Measurements from ENCODE around the gene MAP4K3. TPM values are rescaled to one million over a fixed set of nuclear protein-coding genes. Genes with fewer than 3 reads are reported as not detected.
A peak's percentile ranks its signal among the peaks of the same experiment; 100 is the strongest.

The MAP4K3 gene
- total and polyA plus RNA-seq, 8 donors = 8.2 to 23.1 (median 16.3) TPM

DNA sequence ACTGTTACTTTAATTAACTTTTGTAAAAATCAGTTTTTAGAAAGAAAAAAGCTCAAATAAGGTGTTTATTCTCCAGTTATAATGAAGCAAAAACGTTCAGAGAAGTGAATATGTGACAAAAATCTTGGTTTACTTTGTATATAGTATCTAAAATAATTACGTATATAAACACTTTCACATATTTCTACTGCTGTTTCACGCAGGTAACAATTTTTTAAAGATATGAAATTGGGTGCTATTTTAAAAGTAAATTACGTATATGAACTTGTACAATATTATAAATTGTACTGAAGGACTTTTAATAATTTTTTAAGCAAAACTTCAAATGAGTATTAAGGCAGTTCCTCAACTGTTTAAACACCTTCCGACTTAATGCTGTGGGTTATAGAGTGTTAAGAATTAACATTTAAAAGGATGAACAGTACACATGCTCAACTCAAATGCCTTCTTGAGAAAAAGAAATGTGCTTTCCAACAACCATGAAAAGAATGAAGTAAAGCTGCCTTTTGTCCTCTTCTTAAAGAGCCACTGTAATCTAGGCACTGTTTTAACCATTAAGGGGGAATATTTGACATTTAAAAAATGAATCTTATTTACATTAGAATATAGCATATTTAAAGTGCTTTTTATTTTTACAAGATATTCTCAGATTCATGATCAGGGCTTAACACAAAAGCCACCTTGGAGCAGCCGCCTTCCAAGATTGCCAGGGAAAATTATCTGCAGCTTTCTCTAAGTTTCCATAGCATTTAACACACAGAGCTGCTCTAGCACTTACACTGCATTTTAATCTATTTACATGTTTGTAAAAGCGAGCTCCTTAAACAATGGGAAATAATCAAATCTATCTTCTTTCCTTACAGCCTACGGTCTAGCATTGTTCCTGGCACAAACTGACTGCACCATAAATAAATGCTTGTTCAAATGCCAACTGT is 136.8 kb downstream of the MAP4K3 start:
- DNase-seq (no peak), FAIRE-seq (peak; percentile 70), ATAC-seq (no peak)
- Histone ChIP-seq H3K36me3 (no peaks in the 10 kb centered on the region), H3K4me3 (no peak overlapping the region), H3K27ac (no peak overlapping the region), H3K4me1 (no peaks in the 10 kb centered on the region), H3K27me3 (no peaks in the 10 kb centered on the region), H3K9me3 (no peaks in the 10 kb centered on the region)
- 79% methylated on average over 8 of the region's 8 CpGs for WGBS, 2 donors
- TF ChIP-seq, protein P1, sequence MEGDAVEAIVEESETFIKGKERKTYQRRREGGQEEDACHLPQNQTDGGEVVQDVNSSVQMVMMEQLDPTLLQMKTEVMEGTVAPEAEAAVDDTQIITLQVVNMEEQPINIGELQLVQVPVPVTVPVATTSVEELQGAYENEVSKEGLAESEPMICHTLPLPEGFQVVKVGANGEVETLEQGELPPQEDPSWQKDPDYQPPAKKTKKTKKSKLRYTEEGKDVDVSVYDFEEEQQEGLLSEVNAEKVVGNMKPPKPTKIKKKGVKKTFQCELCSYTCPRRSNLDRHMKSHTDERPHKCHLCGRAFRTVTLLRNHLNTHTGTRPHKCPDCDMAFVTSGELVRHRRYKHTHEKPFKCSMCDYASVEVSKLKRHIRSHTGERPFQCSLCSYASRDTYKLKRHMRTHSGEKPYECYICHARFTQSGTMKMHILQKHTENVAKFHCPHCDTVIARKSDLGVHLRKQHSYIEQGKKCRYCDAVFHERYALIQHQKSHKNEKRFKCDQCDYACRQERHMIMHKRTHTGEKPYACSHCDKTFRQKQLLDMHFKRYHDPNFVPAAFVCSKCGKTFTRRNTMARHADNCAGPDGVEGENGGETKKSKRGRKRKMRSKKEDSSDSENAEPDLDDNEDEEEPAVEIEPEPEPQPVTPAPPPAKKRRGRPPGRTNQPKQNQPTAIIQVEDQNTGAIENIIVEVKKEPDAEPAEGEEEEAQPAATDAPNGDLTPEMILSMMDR (IDR thresholded peaks at IDR 0.05) = no peak
- intact Hi-C loops (cut with DNase I) = no loop called here

DNA sequence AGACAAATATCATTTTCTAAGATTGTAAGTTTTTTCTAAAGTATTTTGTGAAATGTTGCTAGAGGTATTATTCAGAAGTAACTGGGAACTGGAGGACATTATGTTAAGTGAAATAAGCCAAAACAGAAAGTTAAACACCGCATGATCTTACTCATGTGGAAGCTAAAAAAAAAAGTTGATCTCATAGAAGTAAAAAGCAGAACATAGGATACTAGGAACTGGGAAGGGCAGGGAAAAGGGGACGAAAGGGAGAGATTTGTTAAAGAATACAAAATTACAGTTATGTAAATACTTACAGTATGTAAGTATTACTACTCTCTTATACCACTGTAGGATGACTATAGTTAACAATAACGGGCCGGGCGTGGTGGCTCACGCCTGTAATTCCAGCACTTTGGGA is 146.7 kb downstream of the MAP4K3 start:
- no peak overlapping the region for H3K27ac ChIP-seq
- ATAC-seq (no peak), FAIRE-seq (no peak), DNase-seq (no peak)
- intact Hi-C loops (cut with DNase I) = no loop called here
- WGBS, 2 donors = 96 to 97% methylated on average over 6 of the region's 6 CpGs
- no peaks in the 10 kb centered on the region for H3K27me3 ChIP-seq
- H3K4me1 ChIP-seq = no peaks in the 10 kb centered on the region
- H3K36me3 ChIP-seq = peaks cover 0 to 22% (median 0%) of the 10 kb centered on the region in 3 donors
- H3K9me3 ChIP-seq = no peaks in the 10 kb centered on the region
- TF ChIP-seq, protein P1 (IDR thresholded peaks at IDR 0.05) = no peak
- H3K4me3 ChIP-seq = no peak overlapping the region

DNA sequence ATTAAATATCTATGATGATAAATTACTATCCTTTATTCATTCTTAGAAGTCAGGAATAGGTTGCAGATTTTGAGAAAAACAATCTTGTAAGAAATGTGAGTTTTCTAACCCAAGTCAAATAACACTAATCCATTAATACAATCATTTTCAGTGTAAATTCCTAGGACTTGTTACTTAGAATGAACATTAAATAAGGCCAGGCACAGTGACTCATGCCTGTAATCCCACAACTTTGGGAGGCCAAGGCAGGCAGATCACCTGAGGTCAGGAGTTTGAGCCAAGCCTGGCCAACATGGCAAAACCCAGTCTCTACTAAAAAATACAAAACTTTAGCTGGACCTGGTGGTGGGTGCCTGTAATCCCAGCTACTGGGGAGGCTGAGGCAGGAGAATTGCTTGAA is 147.5 kb downstream of the MAP4K3 start:
- Histone ChIP-seq H3K27me3 (no peaks in the 10 kb centered on the region), H3K9me3 (no peaks in the 10 kb centered on the region), H3K27ac (no peak overlapping the region), H3K4me3 (no peak overlapping the region), H3K36me3 (peaks cover 0 to 22% (median 0%) of the 10 kb centered on the region in 3 donors), H3K4me1 (no peaks in the 10 kb centered on the region)
- TF ChIP-seq, protein P1 (IDR thresholded peaks at IDR 0.05) = no peak
- intact Hi-C loops (cut with DNase I) = no loop called here
- ATAC-seq (no peak), DNase-seq (no peak), FAIRE-seq (no peak)

DNA sequence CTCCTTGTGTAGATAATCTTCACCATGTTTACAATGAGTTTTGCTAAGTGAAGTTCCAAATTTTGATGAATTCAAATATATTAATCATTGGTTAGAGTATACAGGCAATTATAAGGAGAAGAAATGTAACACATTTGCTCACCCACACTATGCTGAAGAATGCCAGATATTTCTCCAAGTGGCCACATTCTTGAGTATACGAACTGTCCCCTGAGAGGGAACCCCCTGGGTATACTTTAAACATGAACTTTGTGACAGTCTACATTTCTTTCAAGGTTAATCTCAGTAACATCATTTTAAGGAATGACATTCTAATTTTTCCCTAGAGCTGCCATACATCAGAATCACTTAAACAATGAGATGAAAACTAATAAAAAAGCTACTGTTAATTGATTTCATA is 153.5 kb downstream of the MAP4K3 start:
- 87 to 93% methylated on average over 1 of the region's 1 CpG for WGBS, 2 donors
- no peak for DNase-seq

More for the DNA sequence above, 153.5 kb downstream of the MAP4K3 start:
- Histone ChIP-seq H3K4me3 (no peak overlapping the region), H3K27me3 (no peaks in the 10 kb centered on the region), H3K36me3 (peaks cover 0 to 31% (median 0%) of the 10 kb centered on the region in 3 donors), H3K9me3 (no peaks in the 10 kb centered on the region), H3K4me1 (no peaks in the 10 kb centered on the region), H3K27ac (no peak overlapping the region)
- no peak for FAIRE-seq
- no peak for ATAC-seq
- TF ChIP-seq, protein P1 (IDR thresholded peaks at IDR 0.05) = no peak
- intact Hi-C loops (cut with DNase I) = no loop called here

Data from pancreas (tissue), 10 donors.